SU-DHL-6 (cell line): ENCODE results near the gene NAP1L3.

Experiments used
- H2AFZ ChIP-seq: fragments of 200-600 bp; sonication (generic); 2 replicates; pipeline ENCODE4 v1.6.1; 2014; ENCODE audit warnings: low read depth, mild to moderate bottlenecking, moderate library complexity, mixed read lengths, antibody characterized with exemption, low read length; ENCODE audit not compliant: severe bottlenecking
- H3F3A ChIP-seq: fragments of 200-600 bp; shearing (Covaris generic); 2 replicates; pipeline ENCODE4 v1.6.0; 2016; ENCODE audit warnings: antibody characterized with exemption, mild to moderate bottlenecking; ENCODE audit not compliant: insufficient read depth
- H3K27ac ChIP-seq: fragments of 200-600 bp; sonication (generic); 2 replicates; pipeline ENCODE4 v1.5.1; 2016; ENCODE audit warnings: low read depth, mild to moderate bottlenecking, low read length, moderate library complexity, mixed read lengths
- H3K27me3 ChIP-seq: fragments of 200-600 bp; sonication (generic), shearing (Covaris generic); 2 replicates; pipeline ENCODE4 v1.6.0; 2014; ENCODE audit warnings: mild to moderate bottlenecking, low read length
- H3K36me3 ChIP-seq: fragments of 200-600 bp; sonication (generic); 2 replicates; pipeline ENCODE4 v1.6.1; 2014; ENCODE audit warnings: mild to moderate bottlenecking, low read length, mixed read lengths
- H3K4me2 ChIP-seq: fragments of 300-600, 200-600 bp; shearing (Covaris generic), sonication (generic); 2 replicates; pipeline ENCODE4 v1.6.0; 2014; ENCODE audit warnings: low read length, low read depth, mild to moderate bottlenecking; ENCODE audit not compliant: poor library complexity, severe bottlenecking
- H3K4me3 ChIP-seq: fragments of 200-600 bp; sonication (generic); 2 replicates; pipeline ENCODE4 v1.5.1; 2014; ENCODE audit warnings: antibody characterized with exemption, low read length, mild to moderate bottlenecking, mixed read lengths; ENCODE audit not compliant: insufficient read depth, poor library complexity, severe bottlenecking
- H3K79me2 ChIP-seq: fragments of 200-600 bp; sonication (generic); 2 replicates; pipeline ENCODE4 v1.6.1; 2014; ENCODE audit warnings: mild to moderate bottlenecking, low read length, moderate library complexity; ENCODE audit not compliant: insufficient read depth
- H3K9ac ChIP-seq: fragments of 200-600 bp; sonication (generic); 2 replicates; pipeline ENCODE4 v1.7.0; 2014; ENCODE audit warnings: mild to moderate bottlenecking, low read length
- H3K9me2 ChIP-seq: fragments of 200-600 bp; sonication (generic); replicated peaks from 2 replicates; pipeline ENCODE4 v1.6.1; 2014; ENCODE audit warnings: low read length; ENCODE audit not compliant: insufficient read depth
- H3K9me3 ChIP-seq: fragments of 200-600 bp; sonication (generic); 2 replicates; pipeline ENCODE4 v1.6.1; 2014; ENCODE audit warnings: low read length, mixed read lengths; ENCODE audit not compliant: insufficient read depth
- H4K20me1 ChIP-seq: fragments of 200-600 bp; sonication (generic); 2 replicates; pipeline ENCODE4 v1.6.1; 2014; ENCODE audit warnings: low read depth, mild to moderate bottlenecking, antibody characterized with exemption, low read length, moderate library complexity, mixed read lengths
- EZH2phosphoT487 ChIP-seq: fragments of 200-600 bp; sonication (generic), shearing (Covaris generic); conservative IDR thresholded peaks from 2 replicates; pipeline ENCODE4 v1.6.1; 2018; ENCODE audit warnings: mild to moderate bottlenecking, antibody characterized with exemption, low read length, moderate library complexity, mixed read lengths
- TF ChIP-seq, protein P1 (sequence below): fragments of 200-600 bp; sonication (generic); IDR thresholded peaks from one replicate; pipeline ENCODE4 v1.5.1; 2017; ENCODE audit warnings: antibody characterized with exemption, mild to moderate bottlenecking, low read length, moderate library complexity; ENCODE audit not compliant: insufficient read depth, poor library complexity, severe bottlenecking

Gene NAP1L3, protein sequence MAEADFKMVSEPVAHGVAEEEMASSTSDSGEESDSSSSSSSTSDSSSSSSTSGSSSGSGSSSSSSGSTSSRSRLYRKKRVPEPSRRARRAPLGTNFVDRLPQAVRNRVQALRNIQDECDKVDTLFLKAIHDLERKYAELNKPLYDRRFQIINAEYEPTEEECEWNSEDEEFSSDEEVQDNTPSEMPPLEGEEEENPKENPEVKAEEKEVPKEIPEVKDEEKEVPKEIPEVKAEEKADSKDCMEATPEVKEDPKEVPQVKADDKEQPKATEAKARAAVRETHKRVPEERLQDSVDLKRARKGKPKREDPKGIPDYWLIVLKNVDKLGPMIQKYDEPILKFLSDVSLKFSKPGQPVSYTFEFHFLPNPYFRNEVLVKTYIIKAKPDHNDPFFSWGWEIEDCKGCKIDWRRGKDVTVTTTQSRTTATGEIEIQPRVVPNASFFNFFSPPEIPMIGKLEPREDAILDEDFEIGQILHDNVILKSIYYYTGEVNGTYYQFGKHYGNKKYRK

GRCh38 chrX:93673056-93673868, at the start of gene NAP1L3:
TSS of gene NAP1L3 (minus strand) at chrX:93673578. CDS start at chrX:93673304, 274 bp downstream.
- H3K9ac ChIP-seq, result no peak within 1 kb of the TSS
- no peak within 1 kb of the TSS for H3K4me2 ChIP-seq
- H4K20me1 ChIP-seq, result no peaks in the 10 kb centered on the region
- H3K27ac ChIP-seq, result no peak within 1 kb of the TSS
- no peaks in the 10 kb centered on the region for H3K36me3 ChIP-seq
- no peaks in the 10 kb centered on the region for H3K27me3 ChIP-seq
- H3K9me2 ChIP-seq, result no peaks in the 10 kb centered on the region
- H2AFZ ChIP-seq, result no peak within 1 kb of the TSS
- H3K79me2 ChIP-seq, result no peaks in the 10 kb centered on the region
- TF ChIP-seq, protein P1, sequence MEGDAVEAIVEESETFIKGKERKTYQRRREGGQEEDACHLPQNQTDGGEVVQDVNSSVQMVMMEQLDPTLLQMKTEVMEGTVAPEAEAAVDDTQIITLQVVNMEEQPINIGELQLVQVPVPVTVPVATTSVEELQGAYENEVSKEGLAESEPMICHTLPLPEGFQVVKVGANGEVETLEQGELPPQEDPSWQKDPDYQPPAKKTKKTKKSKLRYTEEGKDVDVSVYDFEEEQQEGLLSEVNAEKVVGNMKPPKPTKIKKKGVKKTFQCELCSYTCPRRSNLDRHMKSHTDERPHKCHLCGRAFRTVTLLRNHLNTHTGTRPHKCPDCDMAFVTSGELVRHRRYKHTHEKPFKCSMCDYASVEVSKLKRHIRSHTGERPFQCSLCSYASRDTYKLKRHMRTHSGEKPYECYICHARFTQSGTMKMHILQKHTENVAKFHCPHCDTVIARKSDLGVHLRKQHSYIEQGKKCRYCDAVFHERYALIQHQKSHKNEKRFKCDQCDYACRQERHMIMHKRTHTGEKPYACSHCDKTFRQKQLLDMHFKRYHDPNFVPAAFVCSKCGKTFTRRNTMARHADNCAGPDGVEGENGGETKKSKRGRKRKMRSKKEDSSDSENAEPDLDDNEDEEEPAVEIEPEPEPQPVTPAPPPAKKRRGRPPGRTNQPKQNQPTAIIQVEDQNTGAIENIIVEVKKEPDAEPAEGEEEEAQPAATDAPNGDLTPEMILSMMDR, result no peak
- no peak for TF ChIP-seq EZH2phosphoT487
- no peaks in the 10 kb centered on the region for H3K9me3 ChIP-seq
- no peaks in the 10 kb centered on the region for H3F3A ChIP-seq
- no peak within 1 kb of the TSS for H3K4me3 ChIP-seq

DNA sequence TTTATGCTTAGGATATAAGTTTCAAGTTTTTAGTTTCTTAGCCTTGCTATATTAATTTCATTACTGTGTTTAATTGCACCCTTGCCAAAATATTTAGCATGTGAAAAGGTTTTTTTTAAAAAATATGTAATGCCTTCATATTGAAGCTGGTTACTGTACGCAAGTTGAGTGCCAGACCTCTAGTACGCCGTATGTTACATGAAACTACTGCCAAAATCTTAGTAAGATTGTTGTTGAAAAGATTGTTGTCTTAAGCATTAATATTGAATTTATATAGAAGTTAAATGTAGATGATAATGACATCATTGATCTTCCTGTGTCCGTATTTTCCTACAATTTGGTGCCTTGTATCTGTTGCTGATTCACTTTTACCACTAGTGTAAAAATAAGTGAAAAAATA, 37.7 kb upstream of the NAP1L3 start:
- no peaks in the 10 kb centered on the region for H3K9me3 ChIP-seq
- H3K36me3 ChIP-seq, result no peaks in the 10 kb centered on the region
- H3K9ac ChIP-seq, result no peak overlapping the region
- H4K20me1 ChIP-seq, result no peaks in the 10 kb centered on the region
- no peaks in the 10 kb centered on the region for H3K79me2 ChIP-seq
- H3F3A ChIP-seq, result no peaks in the 10 kb centered on the region
- H2AFZ ChIP-seq, result no peak overlapping the region
- H3K27me3 ChIP-seq, result no peaks in the 10 kb centered on the region
- no peak for TF ChIP-seq EZH2phosphoT487
- TF ChIP-seq, protein P1, result no peak
- no peak overlapping the region for H3K4me2 ChIP-seq
- no peaks in the 10 kb centered on the region for H3K9me2 ChIP-seq
- H3K4me3 ChIP-seq, result no peak overlapping the region
- no peak overlapping the region for H3K27ac ChIP-seq

- H3K9ac ChIP-seq, result no peak overlapping the region
- H3F3A ChIP-seq, result no peaks in the 10 kb centered on the region
- H3K4me2 ChIP-seq, result no peak overlapping the region
- H3K79me2 ChIP-seq, result no peaks in the 10 kb centered on the region
- no peaks in the 10 kb centered on the region for H3K9me3 ChIP-seq
- H3K27me3 ChIP-seq, result no peaks in the 10 kb centered on the region
- no peak for TF ChIP-seq EZH2phosphoT487
- TF ChIP-seq, protein P1, result no peak
- no peak overlapping the region for H3K27ac ChIP-seq
- H4K20me1 ChIP-seq, result no peaks in the 10 kb centered on the region
- no peaks in the 10 kb centered on the region for H3K9me2 ChIP-seq
- no peak overlapping the region for H3K4me3 ChIP-seq
- no peaks in the 10 kb centered on the region for H3K36me3 ChIP-seq
- H2AFZ ChIP-seq, result no peak overlapping the region
Observed at GRCh38 chrX:93703701-93704100, 30.3 kb upstream of the NAP1L3 start.
